DMS 273 treated with DMSO at 0.1 percent for 48 hours (cell line): ENCODE data around the gene GPS1.

ENCODE experiments used
- DNase-seq: peaks from one replicate; lab custom pipeline; 2025; lab: John Stamatoyannopoulos, UW

GPS1 gene

GRCh38 chr17:82051776-82052637 is at the start of gene GPS1, which contains the start of gene RFNG:
Gene GPS1, plus strand, starts transcription at chr17:82051898. Its CDS starts 34 bp downstream, at chr17:82051932.
Gene RFNG, minus strand, starts transcription at chr17:82051811. Its CDS starts 45 bp downstream, at chr17:82051766.
- no peak for DNase-seq

- no peak for DNase-seq
These were observed 48.0 kb upstream of the GPS1 start for GRCh38 chr17:82003411-82004381.

GRCh38 chr17:82004517-82005455 is 46.9 kb upstream of the GPS1 start:
- no peak for DNase-seq

- no peak for DNase-seq
These were observed 45.9 kb upstream of the GPS1 start for GRCh38 chr17:82005701-82006348.

- no peak for DNase-seq
These were observed 45.0 kb upstream of the GPS1 start for GRCh38 chr17:82006468-82007227.

- DNase-seq: no peak
These were observed 44.5 kb upstream of the GPS1 start for GRCh38 chr17:82007228-82007494.

- DNase-seq: no peak
These were observed 44.0 kb upstream of the GPS1 start for GRCh38 chr17:82007495-82008257.

GRCh38 chr17:82008258-82008940 is 43.3 kb upstream of the GPS1 start:
- no peak for DNase-seq

GRCh38 chr17:82008941-82009405 is 42.7 kb upstream of the GPS1 start:
- DNase-seq: no peak

GRCh38 chr17:82009413-82009812 is 42.3 kb upstream of the GPS1 start:
- DNase-seq: no peak

GRCh38 chr17:82010575-82011525 is 40.8 kb upstream of the GPS1 start:
- no peak for DNase-seq

- no peak for DNase-seq
These were observed 40.0 kb upstream of the GPS1 start for GRCh38 chr17:82011617-82012187.

GRCh38 chr17:82012261-82012639 is 39.4 kb upstream of the GPS1 start:
- no peak for DNase-seq

- DNase-seq: no peak
These were observed 38.9 kb upstream of the GPS1 start for GRCh38 chr17:82012640-82013295.

- DNase-seq: no peak
These were observed 38.4 kb upstream of the GPS1 start for GRCh38 chr17:82013341-82013740.

- no peak for DNase-seq
These were observed 37.9 kb upstream of the GPS1 start for GRCh38 chr17:82013772-82014321.

- no peak for DNase-seq
These were observed 37.3 kb upstream of the GPS1 start for GRCh38 chr17:82014432-82014831.
